Lower leg skin (tissue), 4 donors: Measurements from ENCODE around the gene DMGDH. TPM values are rescaled to one million over a fixed set of nuclear protein-coding genes. Genes with fewer than 3 reads are reported as not detected.

Experiments
- DNase-seq, 2 donors: peaks; one replicate each; pipeline ENCODE4 v3.0.0-alpha.2; 2019; ENCODE audit warnings: low spot score in 2 of 2
- H3K4me3 ChIP-seq: fragments of 200-600 bp; sonication (generic); 2 replicates; pipeline ENCODE4 v1.5.1; 2017; ENCODE audit warnings: mild to moderate bottlenecking, low read depth; ENCODE audit not compliant: poor library complexity, severe bottlenecking
- POLR2A ChIP-seq, 2 donors: fragments of 450-650 bp; IDR thresholded peaks; one replicate each; pipeline ENCODE4 v1.6.1; 2016 to 2017; ENCODE audit warnings: antibody characterized with exemption in 2 of 2, mild to moderate bottlenecking in 1 of 2, moderate library complexity in 1 of 2
- WGBS, 2 donors: methylation state at CpG; one replicate each; pipeline ENCODE4 v1.1.5; 2018; 5-methylcytosine and 5-hydroxymethylcytosine counted together
- intact Hi-C: fragments of 100-400 bp; cut with DNase I; formaldehyde crosslinking; loops from one replicate; pipeline ENCODE4 v1.15.0; 2023; ENCODE audit warnings: low total_unique reads
- total RNA-seq, 4 donors: library from RNA; depleted of rRNA; stranded (reverse); fragments of >200 nt; gene quantifications; one replicate each; pipeline ENCODE4 v1.1.0, GENCODE V29; 2016
- TF ChIP-seq, protein P1 (sequence below), 3 donors: fragments of 450-650 bp; IDR thresholded peaks; one replicate each; pipeline ENCODE4 v1.5.1; 2016; ENCODE audit warnings: antibody characterized with exemption in 3 of 3, mild to moderate bottlenecking in 3 of 3, moderate library complexity in 2 of 3

DMGDH gene
- 1 to 10 TPM in 1 of 4 donors, under 1 TPM in 2, not detected in 1; 0.42 to 1.0 (median 0.91) TPM for total RNA-seq

DNA sequence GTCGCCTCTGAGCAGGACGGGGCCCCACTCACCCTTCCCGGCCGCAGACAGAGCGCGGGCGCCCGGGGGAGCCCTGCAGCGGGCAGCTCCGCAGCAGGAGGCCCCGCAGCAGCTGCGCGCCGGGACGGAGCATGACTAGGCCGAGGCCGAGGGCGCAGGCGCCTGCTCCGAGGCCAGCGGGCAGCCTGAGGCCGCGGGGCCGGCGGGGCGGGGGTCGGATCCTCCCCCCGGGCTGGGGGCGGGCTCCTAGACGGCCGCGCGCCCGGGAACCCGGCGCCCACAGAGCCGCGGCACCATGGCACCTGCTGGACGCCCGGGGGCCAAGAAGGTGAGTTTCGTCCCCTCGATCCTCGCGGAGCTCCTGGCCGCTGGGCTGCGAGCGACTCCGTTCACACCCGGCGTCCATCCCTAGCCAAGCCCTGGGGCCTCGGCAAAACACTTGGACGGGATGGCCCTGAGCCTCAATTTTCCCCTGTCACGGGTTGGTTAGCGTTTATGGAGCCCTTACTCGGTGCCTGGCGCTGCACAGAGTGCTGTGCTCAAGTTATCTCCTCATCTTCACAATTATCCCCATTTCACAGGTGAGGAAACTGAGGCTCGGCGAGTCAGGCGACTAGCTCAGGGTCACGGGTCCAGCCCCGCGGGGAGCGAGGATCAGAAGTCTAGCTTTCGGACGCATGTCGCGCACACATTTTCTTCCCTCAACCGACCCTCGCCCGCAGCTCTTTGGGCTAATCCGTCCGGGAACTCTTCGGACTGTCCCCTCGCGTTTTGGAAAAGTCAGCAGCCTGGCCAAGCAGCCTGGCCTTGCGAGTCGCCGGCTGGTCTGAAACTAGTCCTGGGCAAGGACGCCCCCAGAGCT is at the start of gene DMGDH, which contains the start of gene BHMT2:
Gene DMGDH, minus strand, starts transcription at position 187 of the 862 bp plus-strand sequence. Its CDS starts 54 bp downstream, at position 133.
Gene BHMT2, plus strand, starts transcription at position 280 of the 862 bp plus-strand sequence. Its CDS starts 16 bp downstream, at position 296.
- WGBS, 2 donors: 18 to 38% methylated on average over 44 to 69 of the region's 79 CpGs

DNA sequence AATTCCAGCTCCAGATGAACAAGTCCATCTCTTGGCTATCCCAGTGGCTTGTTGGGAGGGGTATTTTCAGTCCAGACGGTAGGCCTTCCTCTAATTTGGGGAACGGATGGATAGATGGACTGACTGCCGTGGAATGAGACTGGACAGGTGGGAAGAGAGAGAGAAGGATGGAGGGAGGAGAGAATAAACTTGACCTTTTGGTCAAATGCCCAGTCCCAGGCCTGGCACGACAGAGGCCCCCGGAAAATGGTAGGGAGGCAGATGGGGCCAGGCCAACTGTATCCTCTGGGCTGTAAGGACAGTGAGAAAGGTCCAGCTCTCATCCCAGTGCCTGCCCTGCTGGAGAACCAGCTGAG is 43.2 kb upstream of the DMGDH start:
- intact Hi-C loops: loop anchor here (10.0 kb wide), 1 partner anchor 88 kb away; no protein-coding TSS in a partner anchor
- DNase-seq: no peak
- TF ChIP-seq, protein P1, sequence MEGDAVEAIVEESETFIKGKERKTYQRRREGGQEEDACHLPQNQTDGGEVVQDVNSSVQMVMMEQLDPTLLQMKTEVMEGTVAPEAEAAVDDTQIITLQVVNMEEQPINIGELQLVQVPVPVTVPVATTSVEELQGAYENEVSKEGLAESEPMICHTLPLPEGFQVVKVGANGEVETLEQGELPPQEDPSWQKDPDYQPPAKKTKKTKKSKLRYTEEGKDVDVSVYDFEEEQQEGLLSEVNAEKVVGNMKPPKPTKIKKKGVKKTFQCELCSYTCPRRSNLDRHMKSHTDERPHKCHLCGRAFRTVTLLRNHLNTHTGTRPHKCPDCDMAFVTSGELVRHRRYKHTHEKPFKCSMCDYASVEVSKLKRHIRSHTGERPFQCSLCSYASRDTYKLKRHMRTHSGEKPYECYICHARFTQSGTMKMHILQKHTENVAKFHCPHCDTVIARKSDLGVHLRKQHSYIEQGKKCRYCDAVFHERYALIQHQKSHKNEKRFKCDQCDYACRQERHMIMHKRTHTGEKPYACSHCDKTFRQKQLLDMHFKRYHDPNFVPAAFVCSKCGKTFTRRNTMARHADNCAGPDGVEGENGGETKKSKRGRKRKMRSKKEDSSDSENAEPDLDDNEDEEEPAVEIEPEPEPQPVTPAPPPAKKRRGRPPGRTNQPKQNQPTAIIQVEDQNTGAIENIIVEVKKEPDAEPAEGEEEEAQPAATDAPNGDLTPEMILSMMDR (IDR thresholded peaks at IDR 0.05): no peak
- no peak for TF ChIP-seq POLR2A (IDR thresholded peaks at IDR 0.05)
- WGBS, 2 donors: 77 to 95% methylated on average over 5 of the region's 5 CpGs
- no peak overlapping the region for H3K4me3 ChIP-seq

More for the DNA sequence above, at the start of gene DMGDH, which contains the start of gene BHMT2:
- DNase-seq: no peak
- TF ChIP-seq POLR2A (IDR thresholded peaks at IDR 0.05): no peak
- TF ChIP-seq, protein P1 (IDR thresholded peaks at IDR 0.05): no peak
- intact Hi-C loops: no loop called here
- H3K4me3 ChIP-seq: peak within 1 kb of the TSS; percentile 1

DNA sequence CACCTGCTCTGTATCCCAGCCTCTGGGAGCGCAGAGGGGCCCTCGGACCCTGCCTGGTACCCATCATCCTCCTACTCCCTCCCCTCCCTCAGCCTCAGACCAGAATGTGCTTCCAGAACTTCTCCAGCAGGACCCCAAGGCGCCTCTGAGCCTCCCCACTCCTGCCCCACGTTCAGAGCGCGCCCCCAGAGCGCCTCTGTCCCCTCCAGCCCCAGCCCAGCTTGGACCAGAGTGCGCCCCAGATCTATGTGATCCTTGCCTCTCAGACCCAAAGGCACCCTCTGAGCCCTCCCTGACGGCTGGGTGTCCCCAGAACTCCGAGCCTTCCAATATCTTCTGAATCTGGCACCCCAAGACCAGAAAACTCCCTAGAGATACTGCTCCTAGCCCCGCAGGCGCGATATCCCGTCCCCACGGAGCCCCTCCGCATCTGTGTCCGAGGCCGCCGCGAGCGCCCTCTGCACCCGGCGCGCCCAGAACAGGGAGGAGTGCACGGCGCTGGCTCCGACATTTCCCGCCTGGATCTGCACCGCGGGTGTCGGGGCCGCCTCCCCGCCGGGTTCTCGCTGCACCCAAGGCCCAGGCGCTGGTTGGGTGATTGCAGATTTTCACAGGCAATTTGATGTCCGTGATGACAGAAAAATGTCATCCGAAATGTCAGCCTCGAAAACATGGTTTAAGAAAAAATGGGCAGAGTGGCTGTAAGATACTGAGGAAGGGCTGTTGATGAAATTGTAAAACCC is 42.7 kb upstream of the DMGDH start:
- H3K4me3 ChIP-seq: no peak overlapping the region
- no peak for DNase-seq
- TF ChIP-seq, protein P1 (IDR thresholded peaks at IDR 0.05): no peak
- no peak for TF ChIP-seq POLR2A (IDR thresholded peaks at IDR 0.05)
- WGBS, 2 donors: 8% methylated on average over 38 to 39 of the region's 39 CpGs
- intact Hi-C loops: loop anchor here (10.0 kb wide), 1 partner anchor 87 kb away; no protein-coding TSS in a partner anchor

DNA sequence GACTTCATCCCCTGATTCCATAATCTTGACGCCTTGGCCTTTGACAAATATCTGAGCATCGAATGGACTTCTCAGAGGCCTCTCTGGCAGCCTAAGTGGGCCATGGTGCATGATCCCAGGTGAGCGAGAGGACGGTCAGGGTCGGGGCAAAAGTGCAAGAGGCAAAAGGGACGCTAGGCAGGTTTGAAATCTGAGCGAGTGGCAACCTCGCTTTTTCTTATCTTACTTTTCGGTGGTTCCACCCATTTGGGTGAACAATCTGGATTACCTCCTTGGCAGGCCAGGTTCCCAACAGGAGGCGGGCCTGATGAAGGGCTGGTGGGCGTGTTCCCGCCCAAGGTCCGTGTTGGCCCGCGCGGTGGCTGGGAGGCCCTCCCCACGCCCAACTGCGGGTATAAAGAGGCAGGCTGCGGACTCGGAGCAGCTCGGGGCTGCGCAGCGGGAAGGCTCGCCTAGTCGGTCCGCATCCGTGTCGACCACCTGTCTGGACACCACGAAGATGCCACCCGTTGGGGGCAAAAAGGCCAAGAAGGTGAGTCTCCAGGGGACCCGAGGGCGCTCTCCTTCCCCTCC is 42.0 kb upstream of the DMGDH start, which contains the start of gene BHMT:
Gene BHMT, plus strand, starts transcription at position 423 of the 573 bp plus-strand sequence. Its CDS starts 77 bp downstream, at position 500.
- intact Hi-C loops: loop anchor here (10.0 kb wide), 1 partner anchor 87 kb away; no protein-coding TSS in a partner anchor
- no peak within 1 kb of the TSS for H3K4me3 ChIP-seq

More for the DNA sequence above, 42.0 kb upstream of the DMGDH start, which contains the start of gene BHMT:
- 28 to 77% methylated on average over 10 to 26 of the region's 32 CpGs for WGBS, 2 donors
- no peak for DNase-seq
- TF ChIP-seq, protein P1 (IDR thresholded peaks at IDR 0.05): no peak
- no peak for TF ChIP-seq POLR2A (IDR thresholded peaks at IDR 0.05)
